Body of pancreas (tissue), 4 donors: ENCODE results near the gene SORT1.
"Not testable (repeated sequence)": the region's sequence is repeated elsewhere in the genome, so short reads cannot be mapped to it uniquely, and the experiment has no call there.

ENCODE experiments used
- POLR2A ChIP-seq, 3 donors: fragments of 450-650 bp; IDR thresholded peaks; one replicate each; pipeline ENCODE4 v1.6.1; 2016; ENCODE audit warnings: antibody characterized with exemption in 3 of 3, mild to moderate bottlenecking in 2 of 3
- TF ChIP-seq, protein P1 (sequence below), 7 experiments: fragments of 450-650 bp in 4 of 7; fragments of 200-600 bp in 3 of 7; sonication (generic) in 3 of 7; IDR thresholded peaks; one replicate each; pipeline ENCODE4 v1.5.1; 2016 to 2019; ENCODE audit warnings: antibody characterized with exemption in 7 of 7

- TF ChIP-seq, protein P1, sequence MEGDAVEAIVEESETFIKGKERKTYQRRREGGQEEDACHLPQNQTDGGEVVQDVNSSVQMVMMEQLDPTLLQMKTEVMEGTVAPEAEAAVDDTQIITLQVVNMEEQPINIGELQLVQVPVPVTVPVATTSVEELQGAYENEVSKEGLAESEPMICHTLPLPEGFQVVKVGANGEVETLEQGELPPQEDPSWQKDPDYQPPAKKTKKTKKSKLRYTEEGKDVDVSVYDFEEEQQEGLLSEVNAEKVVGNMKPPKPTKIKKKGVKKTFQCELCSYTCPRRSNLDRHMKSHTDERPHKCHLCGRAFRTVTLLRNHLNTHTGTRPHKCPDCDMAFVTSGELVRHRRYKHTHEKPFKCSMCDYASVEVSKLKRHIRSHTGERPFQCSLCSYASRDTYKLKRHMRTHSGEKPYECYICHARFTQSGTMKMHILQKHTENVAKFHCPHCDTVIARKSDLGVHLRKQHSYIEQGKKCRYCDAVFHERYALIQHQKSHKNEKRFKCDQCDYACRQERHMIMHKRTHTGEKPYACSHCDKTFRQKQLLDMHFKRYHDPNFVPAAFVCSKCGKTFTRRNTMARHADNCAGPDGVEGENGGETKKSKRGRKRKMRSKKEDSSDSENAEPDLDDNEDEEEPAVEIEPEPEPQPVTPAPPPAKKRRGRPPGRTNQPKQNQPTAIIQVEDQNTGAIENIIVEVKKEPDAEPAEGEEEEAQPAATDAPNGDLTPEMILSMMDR (IDR thresholded peaks at IDR 0.05) = not testable (repeated sequence)
- not testable (repeated sequence) for TF ChIP-seq POLR2A (IDR thresholded peaks at IDR 0.05)
Observed at GRCh38 chr1:109286762-109287161, 111.0 kb downstream of the SORT1 start.
